Esophagus muscularis mucosa (tissue), 4 donors: ENCODE measurements around the gene FKBP1A.
A peak's percentile ranks its signal among the peaks of the same experiment; 100 is the strongest.

Experiments used
- EP300 ChIP-seq: sonication (generic); formaldehyde crosslinking; IDR thresholded peaks from one replicate; pipeline ENCODE4 v1.6.1; 2017; ENCODE audit warnings: antibody characterized with exemption
- POLR2A ChIP-seq: fragments of 450-650 bp; IDR thresholded peaks from one replicate; pipeline ENCODE4 v1.6.1; 2017; ENCODE audit warnings: antibody characterized with exemption, moderate library complexity, mild to moderate bottlenecking, low read depth
- TF ChIP-seq, protein P1 (sequence below), 3 experiments: fragments of 200-600 bp in 2 of 3; fragments of 450-650 bp in 1 of 3; sonication (generic) in 2 of 3; IDR thresholded peaks; one replicate each; pipeline ENCODE4 v1.5.1; 2017 to 2019; ENCODE audit warnings: antibody characterized with exemption in 3 of 3, mild to moderate bottlenecking in 2 of 3, moderate library complexity in 1 of 3

DNA sequence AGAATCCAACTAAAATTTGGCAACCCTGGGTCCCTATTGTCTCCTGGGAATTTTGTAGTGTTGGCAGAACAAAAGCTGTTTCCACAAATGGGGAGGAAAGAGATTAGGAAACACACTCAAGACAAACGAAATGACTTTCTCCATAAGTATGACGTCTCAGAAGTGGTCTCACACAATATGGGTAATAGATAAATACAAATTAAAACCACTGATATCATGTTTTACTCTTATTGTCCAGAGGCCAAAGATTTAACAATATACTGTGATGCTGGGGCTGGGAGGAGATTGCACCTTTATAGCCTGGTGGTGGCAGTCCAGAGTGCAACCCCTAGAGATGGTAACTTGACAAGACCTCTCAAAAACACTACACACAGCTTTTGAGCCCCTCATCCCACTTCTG, 18.6 kb downstream of the FKBP1A start:
- TF ChIP-seq POLR2A (no peak), EP300 (no peak)
- TF ChIP-seq, protein P1, sequence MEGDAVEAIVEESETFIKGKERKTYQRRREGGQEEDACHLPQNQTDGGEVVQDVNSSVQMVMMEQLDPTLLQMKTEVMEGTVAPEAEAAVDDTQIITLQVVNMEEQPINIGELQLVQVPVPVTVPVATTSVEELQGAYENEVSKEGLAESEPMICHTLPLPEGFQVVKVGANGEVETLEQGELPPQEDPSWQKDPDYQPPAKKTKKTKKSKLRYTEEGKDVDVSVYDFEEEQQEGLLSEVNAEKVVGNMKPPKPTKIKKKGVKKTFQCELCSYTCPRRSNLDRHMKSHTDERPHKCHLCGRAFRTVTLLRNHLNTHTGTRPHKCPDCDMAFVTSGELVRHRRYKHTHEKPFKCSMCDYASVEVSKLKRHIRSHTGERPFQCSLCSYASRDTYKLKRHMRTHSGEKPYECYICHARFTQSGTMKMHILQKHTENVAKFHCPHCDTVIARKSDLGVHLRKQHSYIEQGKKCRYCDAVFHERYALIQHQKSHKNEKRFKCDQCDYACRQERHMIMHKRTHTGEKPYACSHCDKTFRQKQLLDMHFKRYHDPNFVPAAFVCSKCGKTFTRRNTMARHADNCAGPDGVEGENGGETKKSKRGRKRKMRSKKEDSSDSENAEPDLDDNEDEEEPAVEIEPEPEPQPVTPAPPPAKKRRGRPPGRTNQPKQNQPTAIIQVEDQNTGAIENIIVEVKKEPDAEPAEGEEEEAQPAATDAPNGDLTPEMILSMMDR (IDR thresholded peaks at IDR 0.05) = peak in 1 of 3 experiments; percentile 16
